GM19035 (cell line): ENCODE results near the gene DSCAML1.

Source experiments
- ATAC-seq: cut with Tn5 transposase; IDR thresholded peaks from one replicate; pipeline ENCODE4 v1.9.1; 2021; ENCODE audit not compliant: unreplicated experiment

Gene DSCAML1

GRCh38 chr11:117510646-117511045 lies 286.4 kb downstream of the DSCAML1 start:
- no peak for ATAC-seq

- no peak for ATAC-seq
Measured at GRCh38 chr11:117509543-117509942, 287.5 kb downstream of the DSCAML1 start.

GRCh38 chr11:117506971-117507370 lies 290.0 kb downstream of the DSCAML1 start:
- no peak for ATAC-seq

- ATAC-seq = no peak
Measured at GRCh38 chr11:117505285-117505970, 291.6 kb downstream of the DSCAML1 start.

GRCh38 chr11:117502779-117503100 lies 294.3 kb downstream of the DSCAML1 start:
- ATAC-seq = no peak

GRCh38 chr11:117502015-117502778 lies 294.8 kb downstream of the DSCAML1 start:
- ATAC-seq = no peak

GRCh38 chr11:117501237-117501898 lies 295.6 kb downstream of the DSCAML1 start:
- ATAC-seq = no peak

- ATAC-seq = no peak
Measured at GRCh38 chr11:117498791-117499190, 298.2 kb downstream of the DSCAML1 start.

- no peak for ATAC-seq
Measured at GRCh38 chr11:117497206-117497951, 299.6 kb downstream of the DSCAML1 start.

- no peak for ATAC-seq
Measured at GRCh38 chr11:117495357-117495756, 301.7 kb downstream of the DSCAML1 start.

GRCh38 chr11:117492578-117493251 lies 304.3 kb downstream of the DSCAML1 start:
- no peak for ATAC-seq

- ATAC-seq = no peak
Measured at GRCh38 chr11:117490911-117491310, 306.1 kb downstream of the DSCAML1 start.

- no peak for ATAC-seq
Measured at GRCh38 chr11:117489999-117490679, 306.9 kb downstream of the DSCAML1 start.

- no peak for ATAC-seq
Measured at GRCh38 chr11:117488996-117489952, 307.7 kb downstream of the DSCAML1 start.

GRCh38 chr11:117486059-117486458 lies 311.0 kb downstream of the DSCAML1 start:
- ATAC-seq = no peak

GRCh38 chr11:117484156-117484555 lies 312.9 kb downstream of the DSCAML1 start:
- no peak for ATAC-seq

GRCh38 chr11:117483372-117483771 lies 313.6 kb downstream of the DSCAML1 start:
- ATAC-seq = no peak

GRCh38 chr11:117482881-117483280 lies 314.1 kb downstream of the DSCAML1 start:
- ATAC-seq = no peak

- ATAC-seq = no peak
Measured at GRCh38 chr11:117481885-117482284, 315.1 kb downstream of the DSCAML1 start.
